HL-60 (cell line): ENCODE data around the gene N4BP2L2.

Experiments
- DNase-seq, 2 experiments: peaks; one replicate each; pipeline ENCODE4 v3.0.0-alpha.2; 2010 to 2020; ENCODE audit warnings: low read depth in 1 of 2, low spot score in 1 of 2
- H3K27ac ChIP-seq: fragments of 250-450 bp; sonication (Bioruptor Pico); replicated peaks from 2 replicates; pipeline ENCODE4 v1.5.1; 2020; ENCODE audit warnings: mild to moderate bottlenecking, moderate library complexity
- H3K27me3 ChIP-seq: fragments of 250-450 bp; sonication (Bioruptor Pico); 2 replicates; pipeline ENCODE4 v1.5.1; 2021; ENCODE audit warnings: mild to moderate bottlenecking, moderate library complexity; ENCODE audit not compliant: insufficient read depth, poor library complexity, severe bottlenecking
- H3K4me3 ChIP-seq: replicated peaks from 2 replicates; pipeline ENCODE4 v1.5.1; 2011; ENCODE audit warnings: mild to moderate bottlenecking, control low read depth, low read length; ENCODE audit not compliant: insufficient read depth
- CTCF ChIP-seq: IDR thresholded peaks from one replicate; pipeline ENCODE4 v1.5.1; 2011; ENCODE audit warnings: low read length, control low read depth, inconsistent platforms; ENCODE audit not compliant: insufficient read depth
- GABPA ChIP-seq: IDR thresholded peaks from 2 replicates; pipeline ENCODE4 v1.6.1; 2012; ENCODE audit warnings: low read depth
- POLR2AphosphoS5 ChIP-seq: IDR thresholded peaks from 2 replicates; pipeline ENCODE4 v1.6.1; 2012; ENCODE audit warnings: low read depth
- REST ChIP-seq: IDR thresholded peaks from 2 replicates; pipeline ENCODE4 v1.6.1; 2012; ENCODE audit warnings: low read depth; ENCODE audit not compliant: insufficient replicate concordance
- SPI1 ChIP-seq: IDR thresholded peaks from 2 replicates; pipeline ENCODE4 v1.6.1; 2012; ENCODE audit warnings: low read depth, mild to moderate bottlenecking, borderline replicate concordance

The N4BP2L2 gene

GRCh38 chr13:32446773-32447465 lies 91.7 kb downstream of the N4BP2L2 start:
- TF ChIP-seq SPI1, result peak; percentile 56; the same call in 1 of the 2 replicates
- no peak for TF ChIP-seq POLR2AphosphoS5
- Histone ChIP-seq H3K27me3 (no peaks in the 10 kb centered on the region), H3K27ac (peak overlapping the region; percentile 23), H3K4me3 (no peak overlapping the region)
- DNase-seq, result peak in 1 of 2 experiments; percentile 56

GRCh38 chr13:32446220-32446619 lies 92.4 kb downstream of the N4BP2L2 start:
- no peak for DNase-seq
- Histone ChIP-seq H3K4me3 (no peak overlapping the region), H3K27me3 (no peaks in the 10 kb centered on the region), H3K27ac (peak overlapping the region; percentile 23)
- no peak for TF ChIP-seq SPI1
- no peak for TF ChIP-seq REST
- no peak for TF ChIP-seq GABPA
- no peak for TF ChIP-seq CTCF
- no peak for TF ChIP-seq POLR2AphosphoS5

- DNase-seq, result no peak
- no peak overlapping the region for H3K27ac ChIP-seq
- no peak overlapping the region for H3K4me3 ChIP-seq
- H3K27me3 ChIP-seq, result no peaks in the 10 kb centered on the region
- TF ChIP-seq CTCF, result no peak
Observed at GRCh38 chr13:32445461-32445860, 93.1 kb downstream of the N4BP2L2 start.

GRCh38 chr13:32443111-32443510 lies 95.5 kb downstream of the N4BP2L2 start:
- Histone ChIP-seq H3K4me3 (no peak overlapping the region), H3K27ac (no peak overlapping the region), H3K27me3 (no peaks in the 10 kb centered on the region)
- DNase-seq, result peak in 1 of 2 experiments; percentile 60
- peak; percentile 9 for TF ChIP-seq CTCF
- no peak for TF ChIP-seq SPI1

GRCh38 chr13:32438871-32439270 lies 99.7 kb downstream of the N4BP2L2 start:
- no peak for TF ChIP-seq CTCF
- no peak for TF ChIP-seq SPI1
- TF ChIP-seq GABPA, result no peak
- no peak for TF ChIP-seq POLR2AphosphoS5
- TF ChIP-seq REST, result no peak
- Histone ChIP-seq H3K4me3 (no peak overlapping the region), H3K27ac (no peak overlapping the region)

More at GRCh38 chr13:32438871-32439270, 99.7 kb downstream of the N4BP2L2 start:
- H3K27me3 ChIP-seq, result no peaks in the 10 kb centered on the region
- DNase-seq, result no peak
